Fibroblast of lung (primary cell): ENCODE data around the gene FAAP24.

Experiments
- CTCF ChIP-seq, 2 donors: IDR thresholded peaks in 1 of 2; conservative IDR thresholded peaks in 1 of 2; 1 replicate in 1 of 2; 2 replicates in 1 of 2; pipeline ENCODE4 v1.5.1; 2011 to 2012; ENCODE audit warnings: low read length in 2 of 2, control low read depth in 1 of 2, inconsistent platforms in 1 of 2, low read depth in 1 of 2, mild to moderate bottlenecking in 1 of 2
- EZH2 ChIP-seq: IDR thresholded peaks from 2 replicates; pipeline ENCODE4 v1.5.1; 2012; ENCODE audit warnings: low read length, control low read depth, mild to moderate bottlenecking; ENCODE audit errors: missing control alignments

- TF ChIP-seq CTCF (conservative IDR thresholded peaks at IDR 0.05 in 1 of 2, IDR thresholded peaks at IDR 0.05 in 1 of 2; ENCODE audit: low read depth in 1 of 2, low read length in 2 of 2): no peak
- no peak for TF ChIP-seq EZH2
These were observed 25.8 kb downstream of the FAAP24 start for GRCh38 chr19:32997716-32998355.
